ENCODE data around the gene PRSS48. TPM values are rescaled to one million over a fixed set of nuclear protein-coding genes. Genes with fewer than 3 reads are reported as not detected.
"Not testable (repeated sequence)": the region's sequence is repeated elsewhere in the genome, so short reads cannot be mapped to it uniquely, and the experiment has no call there.

Gene PRSS48
- polyA plus RNA-seq, 1 donor from 2014 or later: not detected

GRCh38 chr4:151267822-151268535, 9.0 kb upstream of the PRSS48 start:
- Histone ChIP-seq H3K9ac (ENCODE audit: low read length) (no peak overlapping the region), H3K4me3 (ENCODE audit: low read length) (no peak overlapping the region), H2AFZ (ENCODE audit: low read depth, low read length) (no peak overlapping the region), H3K9me3 (ENCODE audit: low read length) (no peaks in the 10 kb centered on the region), H3F3A (ENCODE audit: insufficient read depth, low read length, poor library complexity, severe bottlenecking) (no peaks in the 10 kb centered on the region), H3K4me2 (ENCODE audit: low read length) (no peak overlapping the region), H3K27me3 (ENCODE audit: insufficient read depth, low read depth, low read length) (no peaks in the 10 kb centered on the region), H4K20me1 (ENCODE audit: insufficient read depth) (no peaks in the 10 kb centered on the region), H3K79me2 (replicated peaks; ENCODE audit: insufficient read depth, low read length) (no peaks in the 10 kb centered on the region), H3K36me3 (ENCODE audit: insufficient read depth, low read length) (no peaks in the 10 kb centered on the region), H3K9me2 (ENCODE audit: insufficient read depth, low read length) (no peaks in the 10 kb centered on the region), H3K27ac (ENCODE audit: low read length) (no peak overlapping the region)
- TF ChIP-seq RAD21 (conservative IDR thresholded peaks at IDR 0.05) (no peak), REST (IDR thresholded peaks at IDR 0.05; ENCODE audit: borderline replicate concordance) (no peak), EP300 (conservative IDR thresholded peaks at IDR 0.05; ENCODE audit: poor library complexity, severe bottlenecking) (no peak), EZH2 (IDR thresholded peaks at IDR 0.05; ENCODE audit: borderline replicate concordance, insufficient read depth, low read length, poor library complexity, severe bottlenecking) (no peak), SMC3 (conservative IDR thresholded peaks at IDR 0.05; ENCODE audit: poor library complexity) (no peak), POLR2AphosphoS5 (IDR thresholded peaks at IDR 0.05) (no peak), CTCF (IDR thresholded peaks at IDR 0.05; ENCODE audit: poor library complexity, severe bottlenecking) (no peak), MXI1 (conservative IDR thresholded peaks at IDR 0.05; ENCODE audit: poor library complexity, severe bottlenecking) (no peak), TAF1 (IDR thresholded peaks at IDR 0.05; ENCODE audit: low read depth) (no peak)

DNA sequence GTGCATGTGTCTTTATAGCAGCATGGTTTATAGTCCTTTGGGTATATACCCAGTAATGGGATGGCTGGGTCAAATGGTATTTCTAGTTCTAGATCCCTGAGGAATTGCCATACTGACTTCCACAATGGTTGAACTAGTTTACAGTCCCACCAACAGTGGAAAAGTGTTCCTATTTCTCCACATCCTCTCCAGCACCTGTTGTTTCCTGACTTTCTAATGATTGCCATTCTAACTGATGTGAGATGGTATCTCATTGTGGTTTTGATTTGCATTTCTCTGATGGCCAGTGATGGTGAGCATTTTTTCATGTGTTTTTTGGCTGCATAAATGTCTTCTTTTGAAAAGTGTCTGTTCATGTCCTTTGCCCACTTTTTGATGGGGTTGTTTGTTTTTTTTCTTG, 8.1 kb upstream of the PRSS48 start:
- not testable (repeated sequence) for H3F3A ChIP-seq (ENCODE audit: insufficient read depth, low read length, poor library complexity, severe bottlenecking); H3K9ac ChIP-seq (ENCODE audit: low read length); H3K36me3 ChIP-seq (ENCODE audit: insufficient read depth, low read length); H2AFZ ChIP-seq (ENCODE audit: low read depth, low read length); H3K27ac ChIP-seq (ENCODE audit: low read length); H3K4me2 ChIP-seq (ENCODE audit: low read length); H3K27me3 ChIP-seq (ENCODE audit: insufficient read depth, low read depth, low read length); H4K20me1 ChIP-seq (ENCODE audit: insufficient read depth); H3K79me2 ChIP-seq (replicated peaks; ENCODE audit: insufficient read depth, low read length); H3K9me3 ChIP-seq (ENCODE audit: low read length); H3K9me2 ChIP-seq (ENCODE audit: insufficient read depth, low read length); H3K4me3 ChIP-seq (ENCODE audit: low read length)

Measured in neural cell (in vitro differentiated cells).